H1 (cell line): ENCODE data around the gene C19orf85.

ENCODE experiments used
- EP300 ChIP-seq, 2 experiments: IDR thresholded peaks; 1 replicate in 1 of 2; 2 replicates in 1 of 2; pipeline ENCODE4 v1.6.1; 2011 to 2012; ENCODE audit warnings: low read depth in 2 of 2, low read length in 2 of 2, mild to moderate bottlenecking in 2 of 2, borderline replicate concordance in 1 of 2, inconsistent platforms in 1 of 2, moderate library complexity in 1 of 2
- EZH2 ChIP-seq: fragments of 200-600 bp; sonication (generic); IDR thresholded peaks from 2 replicates; pipeline ENCODE4 v1.7.1; 2012; ENCODE audit warnings: low read depth, mild to moderate bottlenecking, moderate library complexity, low read length, inconsistent platforms; ENCODE audit not compliant: severe bottlenecking
- TF ChIP-seq, protein P1 (sequence below): IDR thresholded peaks from 2 replicates; pipeline ENCODE4 v1.6.1; 2011; ENCODE audit warnings: low read length, improper control_type of control experiment

GRCh38 chr19:55495646-55496349 is 31.2 kb upstream of the C19orf85 start:
- TF ChIP-seq, protein P1, sequence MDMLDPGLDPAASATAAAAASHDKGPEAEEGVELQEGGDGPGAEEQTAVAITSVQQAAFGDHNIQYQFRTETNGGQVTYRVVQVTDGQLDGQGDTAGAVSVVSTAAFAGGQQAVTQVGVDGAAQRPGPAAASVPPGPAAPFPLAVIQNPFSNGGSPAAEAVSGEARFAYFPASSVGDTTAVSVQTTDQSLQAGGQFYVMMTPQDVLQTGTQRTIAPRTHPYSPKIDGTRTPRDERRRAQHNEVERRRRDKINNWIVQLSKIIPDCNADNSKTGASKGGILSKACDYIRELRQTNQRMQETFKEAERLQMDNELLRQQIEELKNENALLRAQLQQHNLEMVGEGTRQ, result no peak
- TF ChIP-seq EZH2 (no peak), EP300 (IDR thresholded peaks at IDR 0.05; ENCODE audit: borderline replicate concordance in 1 of 2, low read depth in 2 of 2, low read length in 2 of 2) (no peak)
